H1 (cell line): ENCODE measurements around the gene ADGRB2. TPM values are rescaled to one million over a fixed set of nuclear protein-coding genes. Genes with fewer than 3 reads are reported as not detected.

Source experiments
- BCL11A ChIP-seq, 2 experiments: IDR thresholded peaks; one replicate each; pipeline ENCODE4 v1.6.1; 2011; ENCODE audit warnings: low read depth in 2 of 2, low read length in 2 of 2, mild to moderate bottlenecking in 2 of 2
- CHD2 ChIP-seq: IDR thresholded peaks from 2 replicates; pipeline ENCODE4 v1.6.1; 2012; ENCODE audit warnings: low read length, improper control_type of control experiment
- CTBP2 ChIP-seq: IDR thresholded peaks from 2 replicates; pipeline ENCODE4 v1.7.0; 2011; ENCODE audit warnings: borderline replicate concordance, mild to moderate bottlenecking, moderate library complexity, mixed read lengths, low read length; ENCODE audit not compliant: insufficient read depth, insufficient read length
- EZH2 ChIP-seq: fragments of 200-600 bp; sonication (generic); IDR thresholded peaks from 2 replicates; pipeline ENCODE4 v1.7.1; 2012; ENCODE audit warnings: low read depth, mild to moderate bottlenecking, moderate library complexity, low read length, inconsistent platforms; ENCODE audit not compliant: severe bottlenecking
- JUND ChIP-seq: IDR thresholded peaks from 2 replicates; pipeline ENCODE4 v1.6.1; 2011; ENCODE audit warnings: mild to moderate bottlenecking, improper control_type of control experiment, low read length
- KDM5A ChIP-seq: fragments of 200-600 bp; IDR thresholded peaks from 2 replicates; pipeline ENCODE4 v1.7.1; 2012; ENCODE audit warnings: mild to moderate bottlenecking, low read length, inconsistent platforms, mixed read lengths
- MAFK ChIP-seq: IDR thresholded peaks from 2 replicates; pipeline ENCODE4 v1.6.1; 2012; ENCODE audit warnings: low read depth, mild to moderate bottlenecking, improper control_type of control experiment, low read length
- POLR2AphosphoS5 ChIP-seq: IDR thresholded peaks from 2 replicates; pipeline ENCODE4 v1.6.1; 2011; ENCODE audit warnings: low read depth, low read length
- SIX5 ChIP-seq: IDR thresholded peaks from 2 replicates; pipeline ENCODE4 v1.6.1; 2011; ENCODE audit warnings: mild to moderate bottlenecking, low read depth, low read length
- TAF7 ChIP-seq: optimal IDR thresholded peaks from 2 replicates; pipeline ENCODE3; 2011; ENCODE audit warnings: low read depth, mild to moderate bottlenecking, inconsistent platforms, low read length, moderate library complexity, borderline replicate concordance
- ZNF274 ChIP-seq: IDR thresholded peaks from 2 replicates; pipeline ENCODE4 v1.7.0; 2012; ENCODE audit warnings: low read length, borderline replicate concordance; ENCODE audit errors: extremely low read depth
- polyA plus RNA-seq, 7 experiments: library from polyadenylated mRNA; depleted of rRNA in 3 of 7; stranded (reverse) in 5 of 7; unstranded in 2 of 7; fragments of >200 nt in 5 of 7; fragments of 200-250 nt in 2 of 7; gene quantifications; 1 replicate in 5 of 7; 2 replicates in 1 of 7; 4 replicates in 1 of 7; pipeline versions ENCODE4 v1.2.1 to v1.2.3, GENCODE V29; 2011 to 2013; ENCODE audit warnings: missing spikeins in 2 of 7, mixed read lengths in 2 of 7
- total RNA-seq: library from RNA; stranded (reverse); fragmentation: NEBNext Ultra II Directional; extraction: Animal tissue kit (Norgen Biotek cat#: 25700); gene quantifications from 2 replicates; pipeline ENCODE4 v1.2.1, GENCODE V29; 2021
- TF ChIP-seq, protein P1 (sequence below): fragments of 300-600 bp; sonication (generic); IDR thresholded peaks from 2 replicates; pipeline ENCODE4 v1.7.1; 2012; ENCODE audit warnings: low read length, moderate library complexity, mild to moderate bottlenecking, inconsistent platforms; ENCODE audit not compliant: insufficient replicate concordance

ADGRB2 gene
- total and polyA plus RNA-seq, 2 of the 8 experiments (the other 6 are each of a cell fraction or from before 2014, with no cell fraction given) = 15.6 to 26.2 TPM

DNA sequence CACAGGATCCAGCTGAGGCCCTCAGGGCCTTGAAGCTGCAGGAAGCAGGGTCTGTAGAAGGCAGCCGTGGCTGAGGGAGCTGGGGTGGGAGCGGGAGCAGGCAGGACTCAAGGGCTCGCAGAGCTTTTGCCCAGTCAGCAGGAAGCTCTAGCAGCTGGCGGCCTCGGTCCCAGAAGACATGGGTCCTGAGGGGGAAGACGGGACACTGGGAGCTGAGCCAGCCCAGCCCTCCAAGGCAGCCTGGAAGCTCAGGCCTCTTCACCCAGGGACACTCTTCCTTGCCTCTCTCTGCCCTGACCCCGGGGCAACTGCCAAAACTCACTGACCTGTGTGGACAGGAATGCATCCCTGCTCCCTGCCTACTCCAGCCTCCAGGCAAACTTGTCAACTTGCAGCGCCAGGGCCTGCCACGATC, 8.9 kb downstream of the ADGRB2 start (continued):
- TF ChIP-seq, protein P1, sequence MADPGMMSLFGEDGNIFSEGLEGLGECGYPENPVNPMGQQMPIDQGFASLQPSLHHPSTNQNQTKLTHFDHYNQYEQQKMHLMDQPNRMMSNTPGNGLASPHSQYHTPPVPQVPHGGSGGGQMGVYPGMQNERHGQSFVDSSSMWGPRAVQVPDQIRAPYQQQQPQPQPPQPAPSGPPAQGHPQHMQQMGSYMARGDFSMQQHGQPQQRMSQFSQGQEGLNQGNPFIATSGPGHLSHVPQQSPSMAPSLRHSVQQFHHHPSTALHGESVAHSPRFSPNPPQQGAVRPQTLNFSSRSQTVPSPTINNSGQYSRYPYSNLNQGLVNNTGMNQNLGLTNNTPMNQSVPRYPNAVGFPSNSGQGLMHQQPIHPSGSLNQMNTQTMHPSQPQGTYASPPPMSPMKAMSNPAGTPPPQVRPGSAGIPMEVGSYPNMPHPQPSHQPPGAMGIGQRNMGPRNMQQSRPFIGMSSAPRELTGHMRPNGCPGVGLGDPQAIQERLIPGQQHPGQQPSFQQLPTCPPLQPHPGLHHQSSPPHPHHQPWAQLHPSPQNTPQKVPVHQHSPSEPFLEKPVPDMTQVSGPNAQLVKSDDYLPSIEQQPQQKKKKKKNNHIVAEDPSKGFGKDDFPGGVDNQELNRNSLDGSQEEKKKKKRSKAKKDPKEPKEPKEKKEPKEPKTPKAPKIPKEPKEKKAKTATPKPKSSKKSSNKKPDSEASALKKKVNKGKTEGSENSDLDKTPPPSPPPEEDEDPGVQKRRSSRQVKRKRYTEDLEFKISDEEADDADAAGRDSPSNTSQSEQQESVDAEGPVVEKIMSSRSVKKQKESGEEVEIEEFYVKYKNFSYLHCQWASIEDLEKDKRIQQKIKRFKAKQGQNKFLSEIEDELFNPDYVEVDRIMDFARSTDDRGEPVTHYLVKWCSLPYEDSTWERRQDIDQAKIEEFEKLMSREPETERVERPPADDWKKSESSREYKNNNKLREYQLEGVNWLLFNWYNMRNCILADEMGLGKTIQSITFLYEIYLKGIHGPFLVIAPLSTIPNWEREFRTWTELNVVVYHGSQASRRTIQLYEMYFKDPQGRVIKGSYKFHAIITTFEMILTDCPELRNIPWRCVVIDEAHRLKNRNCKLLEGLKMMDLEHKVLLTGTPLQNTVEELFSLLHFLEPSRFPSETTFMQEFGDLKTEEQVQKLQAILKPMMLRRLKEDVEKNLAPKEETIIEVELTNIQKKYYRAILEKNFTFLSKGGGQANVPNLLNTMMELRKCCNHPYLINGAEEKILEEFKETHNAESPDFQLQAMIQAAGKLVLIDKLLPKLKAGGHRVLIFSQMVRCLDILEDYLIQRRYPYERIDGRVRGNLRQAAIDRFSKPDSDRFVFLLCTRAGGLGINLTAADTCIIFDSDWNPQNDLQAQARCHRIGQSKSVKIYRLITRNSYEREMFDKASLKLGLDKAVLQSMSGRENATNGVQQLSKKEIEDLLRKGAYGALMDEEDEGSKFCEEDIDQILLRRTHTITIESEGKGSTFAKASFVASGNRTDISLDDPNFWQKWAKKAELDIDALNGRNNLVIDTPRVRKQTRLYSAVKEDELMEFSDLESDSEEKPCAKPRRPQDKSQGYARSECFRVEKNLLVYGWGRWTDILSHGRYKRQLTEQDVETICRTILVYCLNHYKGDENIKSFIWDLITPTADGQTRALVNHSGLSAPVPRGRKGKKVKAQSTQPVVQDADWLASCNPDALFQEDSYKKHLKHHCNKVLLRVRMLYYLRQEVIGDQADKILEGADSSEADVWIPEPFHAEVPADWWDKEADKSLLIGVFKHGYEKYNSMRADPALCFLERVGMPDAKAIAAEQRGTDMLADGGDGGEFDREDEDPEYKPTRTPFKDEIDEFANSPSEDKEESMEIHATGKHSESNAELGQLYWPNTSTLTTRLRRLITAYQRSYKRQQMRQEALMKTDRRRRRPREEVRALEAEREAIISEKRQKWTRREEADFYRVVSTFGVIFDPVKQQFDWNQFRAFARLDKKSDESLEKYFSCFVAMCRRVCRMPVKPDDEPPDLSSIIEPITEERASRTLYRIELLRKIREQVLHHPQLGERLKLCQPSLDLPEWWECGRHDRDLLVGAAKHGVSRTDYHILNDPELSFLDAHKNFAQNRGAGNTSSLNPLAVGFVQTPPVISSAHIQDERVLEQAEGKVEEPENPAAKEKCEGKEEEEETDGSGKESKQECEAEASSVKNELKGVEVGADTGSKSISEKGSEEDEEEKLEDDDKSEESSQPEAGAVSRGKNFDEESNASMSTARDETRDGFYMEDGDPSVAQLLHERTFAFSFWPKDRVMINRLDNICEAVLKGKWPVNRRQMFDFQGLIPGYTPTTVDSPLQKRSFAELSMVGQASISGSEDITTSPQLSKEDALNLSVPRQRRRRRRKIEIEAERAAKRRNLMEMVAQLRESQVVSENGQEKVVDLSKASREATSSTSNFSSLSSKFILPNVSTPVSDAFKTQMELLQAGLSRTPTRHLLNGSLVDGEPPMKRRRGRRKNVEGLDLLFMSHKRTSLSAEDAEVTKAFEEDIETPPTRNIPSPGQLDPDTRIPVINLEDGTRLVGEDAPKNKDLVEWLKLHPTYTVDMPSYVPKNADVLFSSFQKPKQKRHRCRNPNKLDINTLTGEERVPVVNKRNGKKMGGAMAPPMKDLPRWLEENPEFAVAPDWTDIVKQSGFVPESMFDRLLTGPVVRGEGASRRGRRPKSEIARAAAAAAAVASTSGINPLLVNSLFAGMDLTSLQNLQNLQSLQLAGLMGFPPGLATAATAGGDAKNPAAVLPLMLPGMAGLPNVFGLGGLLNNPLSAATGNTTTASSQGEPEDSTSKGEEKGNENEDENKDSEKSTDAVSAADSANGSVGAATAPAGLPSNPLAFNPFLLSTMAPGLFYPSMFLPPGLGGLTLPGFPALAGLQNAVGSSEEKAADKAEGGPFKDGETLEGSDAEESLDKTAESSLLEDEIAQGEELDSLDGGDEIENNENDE = no peak
- TF ChIP-seq EZH2 = no peak
- no peak for TF ChIP-seq POLR2AphosphoS5
- TF ChIP-seq MAFK = no peak
- TF ChIP-seq SIX5 = no peak
- TF ChIP-seq CTBP2 = no peak
- no peak for TF ChIP-seq ZNF274
- TF ChIP-seq JUND = no peak
- no peak for TF ChIP-seq CHD2
- no peak for TF ChIP-seq TAF7
- no peak for TF ChIP-seq KDM5A
- TF ChIP-seq BCL11A (IDR thresholded peaks at IDR 0.05; ENCODE audit: low read depth in 2 of 2, low read length in 2 of 2) = no peak
